T1000 (cell line): Measurements from ENCODE around the gene DVL1.
A peak's percentile ranks its signal among the peaks of the same experiment; 100 is the strongest.
"Not testable (repeated sequence)": the region's sequence is repeated elsewhere in the genome, so short reads cannot be mapped to it uniquely, and the experiment has no call there.

Experiments used
- DNase-seq: peaks from one replicate; lab custom pipeline; 2025; ENCODE audit warnings: mixed read lengths; lab: John Stamatoyannopoulos, UW

DVL1 gene

GRCh38 chr1:1349256-1350012, at the start of gene DVL1:
TSS of gene DVL1 (minus strand) at chr1:1349418. CDS start at chr1:1349065, 353 bp downstream.
- DNase-seq: peak; percentile 46

- DNase-seq: no peak
Observed at GRCh38 chr1:1398677-1399186, 49.5 kb upstream of the DVL1 start.

- peak; percentile 11 for DNase-seq
Observed at GRCh38 chr1:1397839-1398523, 48.8 kb upstream of the DVL1 start.

- no peak for DNase-seq
Observed at GRCh38 chr1:1395166-1395565, 45.9 kb upstream of the DVL1 start.

GRCh38 chr1:1394116-1394515, 44.9 kb upstream of the DVL1 start:
- no peak for DNase-seq

- no peak for DNase-seq
Observed at GRCh38 chr1:1393428-1393827, 44.2 kb upstream of the DVL1 start.

GRCh38 chr1:1393014-1393413, 43.8 kb upstream of the DVL1 start:
- DNase-seq: no peak

- DNase-seq: no peak
Observed at GRCh38 chr1:1391225-1391624, 42.0 kb upstream of the DVL1 start.

- no peak for DNase-seq
Observed at GRCh38 chr1:1390675-1391074, 41.5 kb upstream of the DVL1 start.

- DNase-seq: no peak
Observed at GRCh38 chr1:1388078-1388472, 38.9 kb upstream of the DVL1 start.

- no peak for DNase-seq
Observed at GRCh38 chr1:1387098-1388077, 38.2 kb upstream of the DVL1 start.

GRCh38 chr1:1385931-1386330, 36.7 kb upstream of the DVL1 start:
- DNase-seq: no peak

GRCh38 chr1:1385339-1385738, 36.1 kb upstream of the DVL1 start:
- not testable (repeated sequence) for DNase-seq

GRCh38 chr1:1381294-1381693, 32.1 kb upstream of the DVL1 start:
- DNase-seq: no peak

GRCh38 chr1:1380860-1381259, 31.6 kb upstream of the DVL1 start:
- DNase-seq: no peak

GRCh38 chr1:1377540-1378205, 28.5 kb upstream of the DVL1 start:
- no peak for DNase-seq

GRCh38 chr1:1376551-1377226, 27.5 kb upstream of the DVL1 start:
- no peak for DNase-seq

GRCh38 chr1:1374929-1375662, 25.9 kb upstream of the DVL1 start, which contains the start of gene AURKAIP1:
TSS of gene AURKAIP1 (minus strand) at chr1:1375207. CDS start at chr1:1374756, 451 bp downstream.
- DNase-seq: peak; percentile 99

- no peak for DNase-seq
Observed at GRCh38 chr1:1374589-1374928, 25.3 kb upstream of the DVL1 start.
